AG04450 (cell line): ENCODE measurements around the gene QPRT. TPM values are rescaled to one million over a fixed set of nuclear protein-coding genes. Genes with fewer than 3 reads are reported as not detected.

Source experiments
- CTCF ChIA-PET: fragments of 300-600, 350-600 bp; formaldehyde crosslinking; extraction: SDS; loops from one replicate; lab custom pipeline; 2022; ENCODE audit warnings: antibody characterized with exemption, inconsistent platforms; lab: Charles Lee
- POLR2A ChIA-PET: fragments of 350-600 bp; formaldehyde crosslinking; extraction: SDS; loops from one replicate; lab custom pipeline; 2021; ENCODE audit warnings: antibody characterized with exemption, inconsistent platforms; lab: Yijun Ruan, JAX
- DNase-seq: peaks from one replicate; pipeline ENCODE4 v3.0.0-alpha.2; 2011; ENCODE audit warnings: low read depth, low spot score
- H3K27ac ChIP-seq: one replicate; pipeline ENCODE4 v1.5.1; 2012; ENCODE audit warnings: low read depth, low read length, control low read depth
- H3K27me3 ChIP-seq: one replicate; pipeline ENCODE4 v1.6.0; 2012; ENCODE audit warnings: low read length; ENCODE audit not compliant: control insufficient read depth, insufficient read depth
- H3K4me3 ChIP-seq: 2 replicates; pipeline ENCODE4 v1.5.1; 2011; ENCODE audit warnings: mild to moderate bottlenecking, low read depth, low read length, control low read depth
- H3K9me3 ChIP-seq: 2 replicates; pipeline ENCODE4 v1.5.1; 2012; ENCODE audit warnings: low read length; ENCODE audit not compliant: control insufficient read depth, insufficient read depth
- polyA plus RNA-seq: library from polyadenylated mRNA; depleted of rRNA; stranded (reverse); fragments of >200 nt; gene quantifications from 2 replicates; pipeline ENCODE4 v1.2.3, GENCODE V29; 2011
- TF ChIP-seq, protein P1 (sequence below): IDR thresholded peaks from 2 replicates; pipeline ENCODE4 v1.5.1; 2011; ENCODE audit warnings: low read depth, low read length, control low read depth, inconsistent platforms

Gene QPRT
- polyA plus RNA-seq, 1 experiment: 16.0 TPM

- TF ChIP-seq, protein P1, sequence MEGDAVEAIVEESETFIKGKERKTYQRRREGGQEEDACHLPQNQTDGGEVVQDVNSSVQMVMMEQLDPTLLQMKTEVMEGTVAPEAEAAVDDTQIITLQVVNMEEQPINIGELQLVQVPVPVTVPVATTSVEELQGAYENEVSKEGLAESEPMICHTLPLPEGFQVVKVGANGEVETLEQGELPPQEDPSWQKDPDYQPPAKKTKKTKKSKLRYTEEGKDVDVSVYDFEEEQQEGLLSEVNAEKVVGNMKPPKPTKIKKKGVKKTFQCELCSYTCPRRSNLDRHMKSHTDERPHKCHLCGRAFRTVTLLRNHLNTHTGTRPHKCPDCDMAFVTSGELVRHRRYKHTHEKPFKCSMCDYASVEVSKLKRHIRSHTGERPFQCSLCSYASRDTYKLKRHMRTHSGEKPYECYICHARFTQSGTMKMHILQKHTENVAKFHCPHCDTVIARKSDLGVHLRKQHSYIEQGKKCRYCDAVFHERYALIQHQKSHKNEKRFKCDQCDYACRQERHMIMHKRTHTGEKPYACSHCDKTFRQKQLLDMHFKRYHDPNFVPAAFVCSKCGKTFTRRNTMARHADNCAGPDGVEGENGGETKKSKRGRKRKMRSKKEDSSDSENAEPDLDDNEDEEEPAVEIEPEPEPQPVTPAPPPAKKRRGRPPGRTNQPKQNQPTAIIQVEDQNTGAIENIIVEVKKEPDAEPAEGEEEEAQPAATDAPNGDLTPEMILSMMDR: no peak
- no peak overlapping the region for H3K27ac ChIP-seq
- H3K4me3 ChIP-seq: no peak overlapping the region
- DNase-seq: no peak
- CTCF ChIA-PET: no interaction called here
- POLR2A ChIA-PET: no interaction called here
- peaks cover 18% of the 10 kb centered on the region for H3K27me3 ChIP-seq
- H3K9me3 ChIP-seq: no peaks in the 10 kb centered on the region; the same call in 1 of the 2 replicates
Measured at GRCh38 chr16:29742683-29743275, 63.8 kb downstream of the QPRT start.

DNA sequence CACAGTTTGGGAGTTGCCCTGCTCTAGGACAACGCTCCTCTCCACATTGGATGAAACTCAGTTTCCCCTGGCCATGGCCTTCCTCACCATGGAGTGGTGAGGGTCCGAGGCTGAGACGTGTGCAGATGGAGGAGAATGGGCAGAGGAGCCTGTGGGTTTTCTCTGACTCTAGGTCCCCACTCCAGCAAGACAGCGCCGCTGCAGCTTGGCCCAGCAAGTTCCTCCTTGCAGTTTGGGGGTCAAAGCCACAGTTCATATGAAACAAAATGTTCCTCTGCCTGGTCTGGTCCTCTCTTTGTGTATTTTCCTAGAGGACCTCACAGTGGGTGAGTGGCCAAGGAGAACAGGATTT, 64.5 kb downstream of the QPRT start:
- Histone ChIP-seq H3K27ac (no peak overlapping the region), H3K27me3 (peaks cover 15% of the 10 kb centered on the region), H3K9me3 (peaks cover 5% of the 10 kb centered on the region; the same call in 1 of the 2 replicates), H3K4me3 (no peak overlapping the region)
- TF ChIP-seq, protein P1: no peak
- no peak for DNase-seq
- POLR2A ChIA-PET: no interaction called here
- CTCF ChIA-PET: no interaction called here

- CTCF ChIA-PET: no interaction called here
- H3K9me3 ChIP-seq: peaks cover 7% of the 10 kb centered on the region; the same call in 1 of the 2 replicates
- POLR2A ChIA-PET: no interaction called here
- TF ChIP-seq, protein P1: no peak
- H3K27ac ChIP-seq: no peak overlapping the region
- H3K27me3 ChIP-seq: peaks cover 15% of the 10 kb centered on the region
- no peak for DNase-seq
- H3K4me3 ChIP-seq: no peak overlapping the region
Measured at GRCh38 chr16:29743827-29744531, 65.0 kb downstream of the QPRT start.

DNA sequence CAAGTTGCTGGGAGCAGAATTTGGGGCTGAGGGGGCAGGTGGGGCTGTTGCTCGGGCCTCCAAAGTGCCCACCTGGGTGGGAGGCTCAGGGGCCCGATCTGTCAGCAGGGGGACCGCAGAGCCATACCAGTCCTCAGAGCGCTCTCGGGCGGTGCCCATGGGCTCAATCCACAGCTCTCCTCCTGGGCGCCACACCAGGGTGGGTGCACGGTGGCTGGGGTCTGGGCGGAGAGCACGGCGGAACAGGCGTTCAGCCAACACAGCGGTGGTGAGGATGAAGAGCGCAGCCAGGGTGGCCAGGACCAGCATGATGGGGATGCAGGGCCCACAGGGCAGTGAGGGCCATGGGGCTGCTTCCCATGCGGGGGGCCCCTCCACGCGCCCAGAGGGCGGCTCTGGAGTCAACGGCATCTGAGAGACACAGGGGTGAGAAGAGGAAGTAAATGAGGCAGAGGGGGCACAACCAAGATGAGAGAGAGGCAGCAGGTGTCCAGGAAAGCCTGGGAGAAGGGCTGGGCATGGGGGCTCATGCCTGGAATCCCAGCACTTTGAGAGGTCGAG, 65.6 kb downstream of the QPRT start:
- ChIA-PET CTCF (no interaction called here), POLR2A (no interaction called here)
- TF ChIP-seq, protein P1: no peak
- DNase-seq: no peak
- no peak overlapping the region for H3K4me3 ChIP-seq
- H3K9me3 ChIP-seq: peaks cover 7% of the 10 kb centered on the region; the same call in 1 of the 2 replicates
- peaks cover 15% of the 10 kb centered on the region for H3K27me3 ChIP-seq
- no peak overlapping the region for H3K27ac ChIP-seq
